Stimulated activated CD4-positive, alpha-beta T cell treated with anti-CD3 and anti-CD28 coated beads, TNF-alpha, amount 100 ng/mL, for 48 hours (primary cell): Measurements from ENCODE around the gene CYP4F2.
"Not testable (repeated sequence)": the region's sequence is repeated elsewhere in the genome, so short reads cannot be mapped to it uniquely, and the experiment has no call there.

Experiments
- DNase-seq, 3 donors: peaks; one replicate each; pipeline ENCODE4 v3.0.0-alpha.2; 2020; ENCODE audit warnings: low read depth in 3 of 3

CYP4F2 gene

GRCh38 chr19:15850385-15850784 lies 47.5 kb downstream of the CYP4F2 start:
- DNase-seq = no peak

GRCh38 chr19:15846923-15847322 lies 51.0 kb downstream of the CYP4F2 start:
- no peak for DNase-seq

GRCh38 chr19:15843894-15844222 lies 54.0 kb downstream of the CYP4F2 start:
- not testable (repeated sequence) for DNase-seq

- no peak for DNase-seq
Measured at GRCh38 chr19:15843203-15843893, 54.5 kb downstream of the CYP4F2 start.

- no peak for DNase-seq
Measured at GRCh38 chr19:15841875-15842569, 55.9 kb downstream of the CYP4F2 start.

GRCh38 chr19:15840833-15841232 lies 57.0 kb downstream of the CYP4F2 start:
- no peak for DNase-seq

- DNase-seq = not testable (repeated sequence)
Measured at GRCh38 chr19:15839888-15840287, 58.0 kb downstream of the CYP4F2 start.

- no peak for DNase-seq
Measured at GRCh38 chr19:15838351-15838750, 59.5 kb downstream of the CYP4F2 start.

GRCh38 chr19:15837221-15837731 lies 60.6 kb downstream of the CYP4F2 start:
- DNase-seq = peak in 2 of 3 donors; percentile 0 to 4

GRCh38 chr19:15836330-15837220 lies 61.3 kb downstream of the CYP4F2 start:
- DNase-seq = peak; percentile 88 to 95 (median 89)

- peak; percentile 5 to 21 (median 12) for DNase-seq
Measured at GRCh38 chr19:15835565-15836329, 62.1 kb downstream of the CYP4F2 start.

- DNase-seq = not testable (repeated sequence)
Measured at GRCh38 chr19:15834232-15834631, 63.6 kb downstream of the CYP4F2 start.

- DNase-seq = no peak
Measured at GRCh38 chr19:15831626-15832025, 66.2 kb downstream of the CYP4F2 start.

- DNase-seq = no peak
Measured at GRCh38 chr19:15829786-15830185, 68.1 kb downstream of the CYP4F2 start.

GRCh38 chr19:15829306-15829698 lies 68.6 kb downstream of the CYP4F2 start:
- no peak for DNase-seq

- DNase-seq = not testable (repeated sequence)
Measured at GRCh38 chr19:15828611-15829305, 69.1 kb downstream of the CYP4F2 start.

- no peak for DNase-seq
Measured at GRCh38 chr19:15828121-15828610, 69.7 kb downstream of the CYP4F2 start.
